Stimulated activated CD4-positive, alpha-beta T cell treated with anti-CD3 and anti-CD28 coated beads, Interleukin-4, amount 100 ng/mL, for 48 hours (primary cell): ENCODE data around the gene CCR5AS.

Experiments used
- DNase-seq, 2 donors: peaks; one replicate each; pipeline ENCODE4 v3.0.0-alpha.2; 2020; ENCODE audit warnings: low read depth in 2 of 2

The CCR5AS gene

DNA sequence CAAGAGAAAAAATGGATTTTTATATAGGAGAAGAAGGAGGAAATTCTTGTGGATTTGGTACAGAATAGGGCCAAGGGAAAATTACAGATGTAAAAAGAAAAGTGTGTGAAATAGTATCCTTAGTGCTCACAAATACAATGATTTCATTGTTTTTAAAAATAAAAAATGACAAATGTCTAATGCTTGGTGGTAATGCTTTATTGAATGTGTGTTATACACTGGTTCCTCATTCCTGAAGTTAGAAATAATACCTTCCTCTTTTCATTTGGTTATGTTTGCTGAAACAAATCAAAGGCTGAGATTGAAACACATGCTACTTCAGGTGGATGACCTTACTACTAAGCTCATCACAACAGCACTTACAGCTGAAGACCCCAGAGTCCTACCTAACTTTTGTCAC lies 90.7 kb downstream of the CCR5AS start:
- no peak for DNase-seq

DNA sequence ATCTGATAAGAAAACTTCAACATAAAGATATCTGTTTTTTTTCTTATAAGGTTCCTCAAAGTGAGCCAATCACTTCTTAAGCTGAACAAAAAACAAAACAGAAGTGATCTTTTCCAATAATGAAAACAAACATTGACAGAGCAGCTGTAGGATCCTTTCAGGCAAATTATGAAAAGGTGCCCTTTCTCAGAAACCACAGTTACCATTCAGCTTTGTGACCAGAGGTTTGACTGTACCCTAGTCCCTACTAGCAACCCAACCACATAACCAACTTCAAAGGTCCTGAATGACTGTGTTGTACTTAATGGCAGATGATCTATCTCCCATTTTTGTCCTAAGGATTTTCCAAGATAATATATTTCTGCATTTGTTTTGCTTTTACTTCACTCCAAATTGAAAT lies 92.3 kb downstream of the CCR5AS start:
- DNase-seq, result no peak
